Hypothalamus (tissue), 51 donors: ENCODE measurements around the gene CYP1B1.

ENCODE experiments used
- DNase-seq, 51 donors: peaks; one replicate each; lab custom pipeline; 2025; lab: John Stamatoyannopoulos, UW

The CYP1B1 gene

DNA sequence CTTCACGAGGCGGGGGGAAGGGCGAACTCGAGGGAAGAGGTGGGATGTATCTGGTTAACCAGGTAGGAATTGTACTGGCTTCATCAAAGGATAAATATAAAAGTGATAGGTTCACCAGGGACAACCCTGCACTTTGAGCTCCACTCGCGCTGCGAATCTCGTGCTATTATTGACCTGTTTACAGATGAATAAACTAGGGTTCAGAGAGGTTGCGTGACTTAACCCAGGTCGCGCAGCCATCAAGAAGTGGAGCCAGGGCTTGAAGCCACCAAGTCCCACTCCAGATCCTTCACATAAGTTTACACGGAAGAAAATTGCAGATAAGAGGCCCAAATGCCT is 1.4 kb upstream of the CYP1B1 start:
- peak in 1 of 51 donors; percentile 1 for DNase-seq

- peak in 6 of 51 donors; percentile 12 to 32 (median 20) for DNase-seq
These were observed 919 bp upstream of the CYP1B1 start for GRCh38 chr2:38076710-38077430.

DNA sequence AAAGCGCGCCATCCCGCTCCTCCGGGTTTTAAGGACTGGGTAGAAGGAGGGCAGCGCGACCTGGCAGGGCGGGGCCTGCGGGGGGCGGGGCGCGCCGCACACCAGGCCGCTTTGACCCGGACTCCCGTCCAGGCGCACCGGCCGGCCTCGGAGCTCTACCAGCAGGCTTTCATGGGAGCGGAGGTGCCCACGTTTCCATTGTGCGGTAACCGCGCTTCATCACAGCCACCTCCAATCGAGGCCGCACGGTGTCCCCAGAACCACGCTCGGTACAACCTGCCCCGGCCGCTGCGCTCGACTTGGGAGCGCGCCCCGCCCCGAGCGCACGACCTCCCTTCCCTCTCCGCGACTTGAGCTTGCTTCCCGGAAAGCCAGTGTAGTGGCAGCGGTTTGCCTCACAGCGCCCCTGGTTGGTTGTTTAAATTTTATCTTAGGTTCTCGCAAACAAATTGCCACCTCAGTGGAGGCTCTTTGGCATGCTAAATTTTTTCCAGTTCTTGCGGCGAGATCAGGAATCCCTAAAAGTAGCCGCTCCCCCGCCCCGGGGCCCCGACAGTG is 280 bp upstream of the CYP1B1 start:
- peak in 7 of 51 donors; percentile 5 to 32 (median 18) for DNase-seq

DNA sequence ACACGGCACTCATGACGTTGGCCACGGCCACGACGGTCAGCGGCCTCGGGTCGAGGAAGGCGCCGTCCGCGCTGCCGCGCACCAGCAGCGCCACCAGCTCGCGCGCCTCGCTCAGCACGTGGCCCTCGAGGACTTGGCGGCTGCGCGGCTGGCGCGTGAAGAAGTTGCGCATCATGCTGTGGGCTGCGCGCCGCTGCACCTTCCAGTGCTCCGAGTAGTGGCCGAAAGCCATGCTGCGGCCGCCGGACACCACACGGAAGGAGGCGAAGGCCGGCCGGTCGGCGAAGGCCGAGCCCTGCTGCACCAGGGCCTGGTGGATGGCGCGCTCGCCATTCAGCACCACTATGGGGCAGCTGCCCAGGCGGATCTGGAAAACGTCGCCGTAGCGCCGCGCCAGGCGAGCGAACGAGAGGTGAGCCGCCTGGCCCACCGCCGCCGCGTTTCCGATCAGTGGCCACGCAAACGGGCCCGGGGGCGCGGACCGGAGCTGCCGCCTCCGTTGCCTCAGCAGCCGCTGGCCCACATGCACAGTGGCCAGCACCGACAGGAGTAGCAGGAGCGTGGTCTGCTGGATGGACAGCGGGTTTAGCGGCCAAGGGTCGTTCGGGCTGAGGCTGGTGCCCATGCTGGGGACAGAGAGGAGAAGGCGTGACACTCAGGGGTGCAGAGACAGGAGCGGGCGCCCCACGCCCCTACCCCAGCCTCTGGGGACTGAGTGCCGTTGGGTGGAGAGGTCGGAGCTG is 1.0 kb downstream of the CYP1B1 start:
- no peak for DNase-seq

DNA sequence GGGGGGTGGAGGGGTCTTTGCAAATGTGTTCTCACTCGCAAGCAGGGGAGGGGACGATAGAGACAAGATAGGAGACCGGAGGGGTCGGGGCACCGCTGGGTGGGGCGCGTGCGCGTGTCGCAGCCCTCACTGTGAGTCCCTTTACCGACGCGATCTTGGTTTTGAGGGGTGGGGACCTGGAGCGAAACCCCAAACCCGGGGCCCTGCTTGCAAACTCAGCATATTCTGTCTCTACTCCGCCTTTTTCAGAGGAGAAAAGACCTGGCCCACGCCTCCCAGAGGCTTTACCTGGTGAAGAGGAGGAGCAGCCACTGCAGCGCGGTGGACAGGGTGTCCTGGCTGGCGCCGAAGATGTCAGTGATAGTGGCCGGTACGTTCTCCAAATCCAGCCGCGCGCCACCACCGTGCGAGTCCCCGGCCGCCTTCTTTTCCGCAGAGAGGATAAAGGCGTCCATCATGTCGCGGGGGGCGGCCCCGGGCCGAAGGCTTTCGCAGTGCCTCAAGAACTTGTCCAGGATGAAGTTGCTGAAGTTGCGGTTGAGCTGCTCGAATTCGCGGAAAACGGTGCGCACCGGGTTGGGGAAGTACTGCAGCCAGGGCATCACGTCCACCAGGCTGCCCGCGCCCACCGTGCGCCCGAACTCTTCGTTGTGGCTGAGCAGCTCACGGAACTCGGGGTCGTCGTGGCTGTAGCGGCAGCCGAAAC is 1.7 kb downstream of the CYP1B1 start:
- DNase-seq = no peak

DNA sequence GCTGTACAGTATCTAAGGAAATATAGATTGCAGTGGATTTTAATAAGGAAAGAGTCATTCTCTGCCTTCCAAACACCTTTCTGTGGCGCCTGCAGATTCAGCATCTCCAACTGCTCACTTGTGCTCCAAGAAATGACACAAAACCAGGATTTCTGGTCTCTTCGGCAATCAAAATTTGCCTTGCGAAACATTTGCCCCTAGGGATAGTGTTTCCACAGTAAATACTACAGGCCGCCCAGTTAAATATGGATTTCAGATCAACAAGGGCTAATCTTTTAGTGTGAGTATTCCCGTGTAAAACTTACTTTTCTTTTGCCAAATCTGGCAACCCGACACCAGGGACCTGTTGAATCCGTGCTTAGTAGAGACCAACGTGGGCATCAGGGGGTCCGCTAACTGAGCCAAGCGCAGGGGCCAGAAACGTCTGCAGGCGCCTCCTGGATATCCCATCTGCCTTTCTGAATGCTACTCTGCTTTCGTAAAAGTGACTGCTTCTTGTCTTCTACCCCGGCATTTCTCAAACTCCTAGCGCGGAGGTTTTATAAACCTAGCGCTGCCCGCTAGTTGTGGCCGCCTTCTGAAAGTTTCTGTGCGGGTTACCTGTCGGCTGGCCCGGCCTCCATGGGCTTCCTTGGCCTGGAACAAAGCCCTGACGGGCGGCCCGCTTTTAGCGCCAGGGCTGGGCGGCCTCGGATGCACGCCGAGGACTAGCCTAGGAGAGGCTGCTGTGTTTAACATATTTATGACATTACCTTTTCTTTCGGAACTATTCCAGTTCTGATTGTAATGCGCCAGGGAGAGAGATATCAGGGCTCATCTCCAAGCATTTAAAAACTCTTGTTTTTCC is 2.5 kb downstream of the CYP1B1 start:
- no peak for DNase-seq

GRCh38 chr2:38070438-38070837 is 5.5 kb downstream of the CYP1B1 start:
- no peak for DNase-seq

DNA sequence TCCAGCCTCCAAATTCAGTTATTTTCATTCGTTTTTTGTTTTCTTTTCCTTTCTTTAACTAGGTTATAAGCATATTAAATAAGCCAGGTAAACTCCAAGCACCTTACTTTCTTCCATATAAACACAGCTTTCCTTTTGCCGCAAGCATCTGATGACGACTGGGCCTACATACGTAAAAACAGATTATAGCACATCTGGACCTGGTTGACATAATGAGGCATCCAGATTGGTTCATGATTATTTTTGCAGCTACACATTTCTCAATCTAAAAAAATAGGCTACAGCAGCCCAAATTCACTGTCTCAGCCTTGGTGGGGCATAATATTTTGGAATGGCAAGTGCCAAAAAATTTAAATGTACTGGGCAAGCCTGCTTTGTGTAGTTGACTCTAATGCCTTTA is 7.7 kb downstream of the CYP1B1 start:
- no peak for DNase-seq

DNA sequence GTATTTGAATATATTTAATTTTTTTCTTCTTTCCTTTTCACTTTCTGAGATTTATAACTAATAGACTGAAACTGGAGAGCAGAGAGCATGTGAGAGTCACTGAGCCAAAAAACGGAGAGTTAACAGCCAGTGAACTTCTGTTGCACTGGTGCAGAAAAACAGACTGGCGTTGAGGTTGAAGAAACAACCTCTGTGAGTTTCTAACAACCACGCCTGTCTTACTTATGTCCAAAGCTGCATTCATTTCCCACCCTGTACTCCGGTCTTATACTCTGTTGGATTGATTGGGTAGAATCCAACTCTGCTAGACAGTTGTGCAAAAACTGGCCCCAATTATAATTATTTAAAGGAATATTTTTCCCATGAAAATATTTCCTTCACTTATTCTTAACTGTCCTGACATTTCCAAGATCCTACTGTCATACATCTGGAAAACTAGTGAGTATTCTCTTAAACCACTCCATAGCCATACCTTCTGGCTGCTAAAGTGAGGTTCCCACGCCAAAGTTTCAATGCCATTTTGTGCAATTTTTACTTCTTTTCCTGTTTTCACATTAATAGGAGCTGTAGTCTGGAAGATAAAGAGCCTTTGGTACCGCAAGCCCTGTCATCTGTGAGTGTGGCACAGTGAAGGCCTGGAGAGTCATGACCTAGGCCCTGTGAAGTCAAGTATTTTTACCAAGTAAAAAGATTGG is 9.4 kb downstream of the CYP1B1 start:
- DNase-seq = no peak

GRCh38 chr2:38065502-38066135 is 10.3 kb downstream of the CYP1B1 start:
- DNase-seq = no peak

- DNase-seq = no peak
These were observed 11.0 kb downstream of the CYP1B1 start for GRCh38 chr2:38064801-38065501.

DNA sequence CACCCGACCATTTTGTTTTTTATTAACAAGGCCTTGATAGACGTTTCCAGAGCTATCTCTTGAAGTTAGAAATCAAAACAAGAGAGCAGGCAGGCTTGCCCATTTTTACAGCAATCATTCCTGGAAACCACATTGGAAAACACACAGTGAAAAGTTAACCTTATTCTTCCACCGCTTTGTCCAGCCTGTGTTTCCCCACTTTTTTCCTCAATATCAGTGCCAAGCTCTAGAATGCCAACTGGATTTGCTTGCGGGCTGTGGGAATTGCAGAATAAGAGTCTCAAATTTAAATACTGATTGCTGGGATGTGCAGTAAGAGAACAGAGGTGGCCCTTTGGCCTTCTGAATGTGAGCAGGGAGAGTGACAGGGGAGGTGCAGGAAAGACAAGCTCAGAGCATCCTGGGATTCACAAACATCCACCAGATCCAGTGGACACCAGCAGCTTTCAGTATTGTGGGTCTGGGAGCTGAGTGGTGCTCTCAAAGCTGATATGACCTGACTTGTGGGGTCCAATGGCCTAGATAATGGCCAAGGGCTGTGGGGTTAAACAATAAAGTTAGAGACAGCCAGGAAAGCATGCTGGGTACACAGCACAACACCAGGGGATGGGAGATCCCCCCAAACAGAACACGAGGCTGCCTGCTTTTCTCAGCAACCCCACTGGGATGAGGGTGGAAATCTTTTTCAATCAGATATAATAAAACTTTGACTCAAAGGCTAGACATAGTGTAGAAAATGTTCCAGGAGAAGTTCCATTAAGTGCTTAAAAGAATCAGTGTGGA is 15.5 kb downstream of the CYP1B1 start:
- no peak for DNase-seq

GRCh38 chr2:38057651-38058410 is 18.1 kb downstream of the CYP1B1 start:
- no peak for DNase-seq

DNA sequence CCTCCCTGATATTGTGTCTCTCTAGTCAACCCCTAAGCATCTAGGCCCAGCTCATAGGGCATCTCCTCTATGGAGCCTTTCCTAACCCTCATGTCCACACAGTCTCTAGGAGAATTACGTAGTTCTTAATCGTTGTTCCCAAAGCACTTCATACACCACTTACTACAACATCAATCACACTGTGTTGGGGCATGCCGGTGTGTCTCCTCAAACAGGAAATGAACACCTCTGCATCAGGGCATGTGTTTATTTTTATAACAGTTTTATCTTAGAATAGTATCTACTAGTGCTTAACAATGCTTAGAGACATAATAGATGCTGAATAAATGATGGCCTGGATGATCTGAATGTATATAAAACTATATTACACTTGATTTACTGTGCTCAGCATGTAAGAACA is 19.7 kb downstream of the CYP1B1 start:
- DNase-seq = no peak

- DNase-seq = no peak
These were observed 30.1 kb downstream of the CYP1B1 start for GRCh38 chr2:38045811-38046210.

- no peak for DNase-seq
These were observed 36.6 kb downstream of the CYP1B1 start for GRCh38 chr2:38039121-38039910.
